ENCODE data around the gene SCGB1C1.

DNA sequence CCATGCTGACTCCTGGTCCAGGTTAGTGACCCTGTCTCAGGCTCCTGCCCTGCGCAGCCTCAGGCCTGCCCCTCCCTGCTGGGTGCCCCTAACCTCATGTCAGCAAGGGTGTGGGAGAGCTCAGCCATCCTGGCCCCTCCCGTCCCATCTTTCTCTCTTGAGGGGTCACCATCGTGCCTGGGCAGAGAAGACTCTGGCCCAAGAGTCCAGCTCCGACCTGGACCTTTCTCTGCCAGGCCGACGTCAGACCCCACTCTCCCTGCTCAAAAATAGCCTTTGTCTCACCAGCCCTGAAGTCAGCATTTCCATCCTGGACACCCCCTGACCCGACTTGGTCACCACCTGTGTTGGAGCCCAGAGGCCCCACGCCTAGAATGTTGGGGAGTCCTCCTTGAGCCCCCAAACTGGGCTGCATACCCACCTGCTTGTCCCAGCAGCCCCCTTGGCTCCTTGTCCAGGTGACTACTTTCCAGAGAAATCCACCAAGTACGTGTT is 4.9 kb downstream of the SCGB1C1 start:
- TF ChIP-seq, protein P1, sequence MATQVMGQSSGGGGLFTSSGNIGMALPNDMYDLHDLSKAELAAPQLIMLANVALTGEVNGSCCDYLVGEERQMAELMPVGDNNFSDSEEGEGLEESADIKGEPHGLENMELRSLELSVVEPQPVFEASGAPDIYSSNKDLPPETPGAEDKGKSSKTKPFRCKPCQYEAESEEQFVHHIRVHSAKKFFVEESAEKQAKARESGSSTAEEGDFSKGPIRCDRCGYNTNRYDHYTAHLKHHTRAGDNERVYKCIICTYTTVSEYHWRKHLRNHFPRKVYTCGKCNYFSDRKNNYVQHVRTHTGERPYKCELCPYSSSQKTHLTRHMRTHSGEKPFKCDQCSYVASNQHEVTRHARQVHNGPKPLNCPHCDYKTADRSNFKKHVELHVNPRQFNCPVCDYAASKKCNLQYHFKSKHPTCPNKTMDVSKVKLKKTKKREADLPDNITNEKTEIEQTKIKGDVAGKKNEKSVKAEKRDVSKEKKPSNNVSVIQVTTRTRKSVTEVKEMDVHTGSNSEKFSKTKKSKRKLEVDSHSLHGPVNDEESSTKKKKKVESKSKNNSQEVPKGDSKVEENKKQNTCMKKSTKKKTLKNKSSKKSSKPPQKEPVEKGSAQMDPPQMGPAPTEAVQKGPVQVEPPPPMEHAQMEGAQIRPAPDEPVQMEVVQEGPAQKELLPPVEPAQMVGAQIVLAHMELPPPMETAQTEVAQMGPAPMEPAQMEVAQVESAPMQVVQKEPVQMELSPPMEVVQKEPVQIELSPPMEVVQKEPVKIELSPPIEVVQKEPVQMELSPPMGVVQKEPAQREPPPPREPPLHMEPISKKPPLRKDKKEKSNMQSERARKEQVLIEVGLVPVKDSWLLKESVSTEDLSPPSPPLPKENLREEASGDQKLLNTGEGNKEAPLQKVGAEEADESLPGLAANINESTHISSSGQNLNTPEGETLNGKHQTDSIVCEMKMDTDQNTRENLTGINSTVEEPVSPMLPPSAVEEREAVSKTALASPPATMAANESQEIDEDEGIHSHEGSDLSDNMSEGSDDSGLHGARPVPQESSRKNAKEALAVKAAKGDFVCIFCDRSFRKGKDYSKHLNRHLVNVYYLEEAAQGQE (IDR thresholded peaks at IDR 0.05; ENCODE audit: unreplicated experiment): no peak
- TF ChIP-seq ZNF331 (CRISPR knock-in tag; IDR thresholded peaks at IDR 0.05; ENCODE audit: low read depth): no peak
- TF ChIP-seq STAT1 (IDR thresholded peaks at IDR 0.05; ENCODE audit: unreplicated experiment): no peak
- TF ChIP-seq, protein P2, sequence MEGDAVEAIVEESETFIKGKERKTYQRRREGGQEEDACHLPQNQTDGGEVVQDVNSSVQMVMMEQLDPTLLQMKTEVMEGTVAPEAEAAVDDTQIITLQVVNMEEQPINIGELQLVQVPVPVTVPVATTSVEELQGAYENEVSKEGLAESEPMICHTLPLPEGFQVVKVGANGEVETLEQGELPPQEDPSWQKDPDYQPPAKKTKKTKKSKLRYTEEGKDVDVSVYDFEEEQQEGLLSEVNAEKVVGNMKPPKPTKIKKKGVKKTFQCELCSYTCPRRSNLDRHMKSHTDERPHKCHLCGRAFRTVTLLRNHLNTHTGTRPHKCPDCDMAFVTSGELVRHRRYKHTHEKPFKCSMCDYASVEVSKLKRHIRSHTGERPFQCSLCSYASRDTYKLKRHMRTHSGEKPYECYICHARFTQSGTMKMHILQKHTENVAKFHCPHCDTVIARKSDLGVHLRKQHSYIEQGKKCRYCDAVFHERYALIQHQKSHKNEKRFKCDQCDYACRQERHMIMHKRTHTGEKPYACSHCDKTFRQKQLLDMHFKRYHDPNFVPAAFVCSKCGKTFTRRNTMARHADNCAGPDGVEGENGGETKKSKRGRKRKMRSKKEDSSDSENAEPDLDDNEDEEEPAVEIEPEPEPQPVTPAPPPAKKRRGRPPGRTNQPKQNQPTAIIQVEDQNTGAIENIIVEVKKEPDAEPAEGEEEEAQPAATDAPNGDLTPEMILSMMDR (conservative IDR thresholded peaks at IDR 0.05; ENCODE audit: low read depth in 2 of 2): no peak
- no peak for TF ChIP-seq EZH2phosphoT487 (IDR thresholded peaks at IDR 0.05; ENCODE audit: unreplicated experiment)
- no peak for TF ChIP-seq POLR2AphosphoS5 (IDR thresholded peaks at IDR 0.05; ENCODE audit: low read depth)
- no peak for TF ChIP-seq EZH2 (IDR thresholded peaks at IDR 0.05; ENCODE audit: low read depth, unreplicated experiment)
- TF ChIP-seq, protein P3, sequence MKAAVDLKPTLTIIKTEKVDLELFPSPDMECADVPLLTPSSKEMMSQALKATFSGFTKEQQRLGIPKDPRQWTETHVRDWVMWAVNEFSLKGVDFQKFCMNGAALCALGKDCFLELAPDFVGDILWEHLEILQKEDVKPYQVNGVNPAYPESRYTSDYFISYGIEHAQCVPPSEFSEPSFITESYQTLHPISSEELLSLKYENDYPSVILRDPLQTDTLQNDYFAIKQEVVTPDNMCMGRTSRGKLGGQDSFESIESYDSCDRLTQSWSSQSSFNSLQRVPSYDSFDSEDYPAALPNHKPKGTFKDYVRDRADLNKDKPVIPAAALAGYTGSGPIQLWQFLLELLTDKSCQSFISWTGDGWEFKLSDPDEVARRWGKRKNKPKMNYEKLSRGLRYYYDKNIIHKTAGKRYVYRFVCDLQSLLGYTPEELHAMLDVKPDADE (IDR thresholded peaks at IDR 0.05): no peak
- no peak for TF ChIP-seq CREB1 (CRISPR knock-in tag; IDR thresholded peaks at IDR 0.05; ENCODE audit: low read depth)
- TF ChIP-seq JUNB (IDR thresholded peaks at IDR 0.05; ENCODE audit: unreplicated experiment): no peak
